GM19193 (cell line): ENCODE results near the gene ANGPTL3.

ENCODE experiments used
- POLR2A ChIP-seq: IDR thresholded peaks from 4 replicates; pipeline ENCODE4 v1.6.1; 2011; ENCODE audit not compliant: insufficient read depth, insufficient read length; ENCODE audit errors: extremely low read depth

Gene ANGPTL3, protein sequence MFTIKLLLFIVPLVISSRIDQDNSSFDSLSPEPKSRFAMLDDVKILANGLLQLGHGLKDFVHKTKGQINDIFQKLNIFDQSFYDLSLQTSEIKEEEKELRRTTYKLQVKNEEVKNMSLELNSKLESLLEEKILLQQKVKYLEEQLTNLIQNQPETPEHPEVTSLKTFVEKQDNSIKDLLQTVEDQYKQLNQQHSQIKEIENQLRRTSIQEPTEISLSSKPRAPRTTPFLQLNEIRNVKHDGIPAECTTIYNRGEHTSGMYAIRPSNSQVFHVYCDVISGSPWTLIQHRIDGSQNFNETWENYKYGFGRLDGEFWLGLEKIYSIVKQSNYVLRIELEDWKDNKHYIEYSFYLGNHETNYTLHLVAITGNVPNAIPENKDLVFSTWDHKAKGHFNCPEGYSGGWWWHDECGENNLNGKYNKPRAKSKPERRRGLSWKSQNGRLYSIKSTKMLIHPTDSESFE

DNA sequence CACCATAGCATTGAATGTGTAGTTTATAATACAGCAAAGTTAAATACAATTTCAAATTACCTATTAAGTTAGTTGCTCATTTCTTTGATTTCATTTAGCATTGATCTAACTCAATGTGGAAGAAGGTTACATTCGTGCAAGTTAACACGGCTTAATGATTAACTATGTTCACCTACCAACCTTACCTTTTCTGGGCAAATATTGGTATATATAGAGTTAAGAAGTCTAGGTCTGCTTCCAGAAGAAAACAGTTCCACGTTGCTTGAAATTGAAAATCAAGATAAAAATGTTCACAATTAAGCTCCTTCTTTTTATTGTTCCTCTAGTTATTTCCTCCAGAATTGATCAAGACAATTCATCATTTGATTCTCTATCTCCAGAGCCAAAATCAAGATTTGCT is at the start of gene ANGPTL3:
TSS of gene ANGPTL3 (plus strand) at position 240 of the 400 bp plus-strand sequence. CDS start at position 287, 47 bp downstream.
- TF ChIP-seq POLR2A, result no peak

DNA sequence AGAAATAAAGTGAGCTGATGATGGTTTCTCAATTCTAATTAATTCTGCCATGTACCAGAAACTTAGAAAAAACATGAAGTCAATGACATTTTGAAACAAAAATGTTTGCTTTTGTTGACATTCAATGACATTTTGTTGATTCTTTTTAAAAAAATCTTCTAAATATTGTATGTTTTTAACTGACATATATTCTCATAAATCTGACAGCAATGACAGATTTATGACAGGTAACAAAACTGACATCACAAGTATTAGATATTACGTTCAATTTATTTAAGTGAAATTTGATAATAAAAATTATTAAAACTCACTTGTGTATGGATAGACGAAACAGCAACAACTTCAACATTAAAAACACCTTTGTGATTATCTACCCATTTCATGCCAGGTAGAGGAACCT is 36.0 kb upstream of the ANGPTL3 start:
- no peak for TF ChIP-seq POLR2A

DNA sequence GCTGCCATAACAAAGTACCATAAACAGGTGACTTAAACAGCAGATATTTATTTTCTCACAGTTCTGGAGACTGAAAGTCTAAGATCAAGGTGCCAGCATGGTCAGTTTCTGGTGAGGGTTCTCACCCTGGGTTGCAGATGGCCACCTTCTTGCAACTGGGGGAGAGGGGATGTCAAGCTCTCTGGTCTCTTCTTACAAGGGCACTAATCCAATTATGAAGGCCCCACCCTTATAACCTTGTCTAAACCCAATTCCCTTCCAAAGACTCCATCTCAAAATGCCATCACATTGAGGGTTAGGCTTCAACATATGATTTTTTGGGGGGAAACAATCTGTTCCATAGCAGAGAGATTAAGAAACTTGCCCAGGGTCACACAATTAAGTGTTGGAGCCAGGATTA is 24.8 kb upstream of the ANGPTL3 start:
- TF ChIP-seq POLR2A, result no peak

DNA sequence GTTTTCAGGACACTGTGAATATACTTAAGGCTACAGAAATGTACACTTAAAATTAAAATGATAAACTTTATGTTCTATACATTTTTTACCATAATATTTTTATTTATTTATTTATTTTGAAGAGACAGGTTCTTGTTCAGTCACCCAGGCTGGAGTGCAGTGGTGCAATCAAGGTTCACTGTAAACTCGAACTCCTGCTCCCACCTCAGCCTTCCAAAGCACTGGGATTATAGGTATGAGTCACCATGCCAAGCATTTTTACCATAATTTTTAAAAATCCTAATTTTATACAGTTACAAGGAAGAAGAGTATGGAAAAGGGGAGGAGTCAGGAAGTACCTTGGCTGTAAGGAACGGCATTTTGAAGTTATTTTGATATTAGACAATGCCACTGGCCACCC is 23.6 kb upstream of the ANGPTL3 start:
- no peak for TF ChIP-seq POLR2A

DNA sequence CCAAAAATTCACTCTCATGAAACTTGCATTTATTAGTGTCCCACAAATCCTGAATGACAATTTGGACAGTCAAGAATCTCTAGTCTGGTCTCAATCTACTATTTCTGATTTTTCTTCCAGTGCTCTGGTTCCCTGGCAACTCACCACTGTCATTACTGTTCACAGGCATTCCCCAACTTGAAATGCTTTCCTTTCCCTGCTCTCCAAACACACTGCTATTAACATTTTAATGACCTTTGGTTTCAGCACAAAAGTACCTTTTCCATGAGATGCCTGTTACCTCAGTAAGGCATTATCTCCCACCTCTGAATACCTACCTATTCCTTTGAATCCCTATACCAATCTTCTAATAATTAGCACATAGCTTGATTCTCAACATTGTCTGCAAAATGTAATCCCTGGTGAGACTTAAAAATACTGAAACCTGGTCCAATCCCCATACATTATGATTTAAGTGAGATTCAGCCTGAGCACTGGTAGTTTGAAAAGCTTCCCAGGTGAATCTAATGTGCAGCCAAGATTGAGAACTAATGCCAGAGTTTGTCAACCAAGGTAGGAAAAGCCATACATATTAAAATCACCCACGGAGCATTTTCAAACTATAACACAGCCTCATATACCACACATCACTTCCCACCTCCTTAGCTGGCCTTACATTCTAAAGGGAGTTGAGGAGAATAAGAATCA is 11.7 kb upstream of the ANGPTL3 start:
- TF ChIP-seq POLR2A, result no peak

DNA sequence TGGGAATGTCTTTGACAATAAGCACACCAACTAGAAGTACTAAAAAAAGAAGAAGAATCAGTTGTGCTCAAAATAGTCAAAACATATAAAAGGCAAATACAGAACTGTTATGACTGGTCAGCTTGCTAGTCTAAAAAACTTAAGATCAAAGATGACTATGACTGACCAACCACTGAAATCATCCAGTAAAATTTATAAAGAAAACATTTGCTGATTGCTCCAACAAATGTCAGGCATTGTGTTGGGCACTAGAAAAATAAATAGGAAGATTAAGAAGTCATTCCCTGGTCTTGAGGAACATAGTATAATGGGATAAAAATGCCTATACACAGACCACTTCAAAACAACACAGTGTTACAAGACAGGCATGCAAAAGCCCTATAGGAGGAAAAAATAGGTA is 9.3 kb upstream of the ANGPTL3 start:
- TF ChIP-seq POLR2A, result no peak

DNA sequence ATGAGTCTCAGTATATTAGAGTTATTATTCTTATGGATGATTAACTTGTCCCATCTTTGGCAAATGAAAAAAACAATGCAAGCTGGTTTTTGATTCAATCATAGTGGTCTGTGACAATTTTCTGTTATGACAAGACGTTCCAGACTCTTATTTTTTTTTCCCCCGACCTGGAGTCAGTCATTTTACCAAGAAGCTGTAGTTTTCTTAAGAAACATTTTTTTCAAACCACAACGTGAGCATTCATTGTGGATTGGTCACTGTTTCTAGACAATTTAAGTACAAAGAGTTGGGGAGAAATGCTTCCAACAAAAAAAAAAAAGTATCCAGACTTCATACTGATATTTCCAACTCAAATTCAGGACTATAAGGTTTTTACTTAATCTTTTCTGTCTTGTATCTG is 8.0 kb upstream of the ANGPTL3 start:
- no peak for TF ChIP-seq POLR2A

DNA sequence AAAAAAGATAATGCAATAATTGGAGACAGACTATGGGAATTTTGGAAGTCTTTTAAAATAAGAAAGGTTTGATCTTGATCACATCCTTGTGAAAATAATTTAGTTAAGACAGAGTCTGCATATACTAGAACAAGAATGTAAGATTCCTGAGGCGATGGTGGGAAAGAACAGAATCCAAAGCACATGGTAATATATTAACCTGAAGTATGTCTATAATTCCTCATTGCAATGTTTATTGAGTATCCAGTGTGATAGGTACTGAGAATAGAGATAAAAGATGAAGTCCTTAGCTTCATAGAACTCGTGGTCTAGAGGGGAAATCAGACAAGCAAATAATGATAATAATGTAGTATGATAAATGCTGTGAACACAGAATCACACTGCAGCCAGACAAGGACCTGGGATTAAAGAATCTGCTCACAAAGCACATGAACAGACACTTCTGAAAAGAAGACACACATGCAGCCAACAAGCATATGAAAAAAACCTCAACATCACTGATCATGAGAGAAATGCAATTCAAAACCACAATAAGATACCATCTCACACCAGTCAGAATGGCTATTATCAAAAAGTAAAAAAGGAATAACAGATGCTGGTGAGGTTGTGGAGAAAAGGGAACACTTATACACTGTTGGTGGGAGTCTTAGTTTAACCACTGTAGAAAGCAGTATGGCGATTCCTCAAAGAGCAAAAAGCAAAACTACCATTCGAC is 6.9 kb upstream of the ANGPTL3 start:
- TF ChIP-seq POLR2A, result no peak

DNA sequence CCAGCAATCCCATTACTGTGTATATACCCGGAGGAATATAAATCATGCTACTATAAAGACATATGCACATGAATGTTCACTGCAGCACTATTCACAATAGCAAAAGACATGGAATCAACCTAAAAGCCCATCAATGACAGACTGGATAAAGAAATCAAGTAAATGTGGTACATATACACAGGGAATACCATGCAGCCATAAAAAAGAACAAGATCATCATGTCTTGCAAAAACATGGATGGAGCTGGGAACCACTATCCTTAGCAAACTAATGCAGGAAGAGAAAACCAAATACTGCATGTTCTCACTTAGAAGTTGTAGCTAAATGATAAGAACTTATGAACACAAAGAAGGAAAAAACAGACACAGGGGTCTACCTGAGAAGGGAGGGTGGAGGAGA is 6.4 kb upstream of the ANGPTL3 start:
- no peak for TF ChIP-seq POLR2A

DNA sequence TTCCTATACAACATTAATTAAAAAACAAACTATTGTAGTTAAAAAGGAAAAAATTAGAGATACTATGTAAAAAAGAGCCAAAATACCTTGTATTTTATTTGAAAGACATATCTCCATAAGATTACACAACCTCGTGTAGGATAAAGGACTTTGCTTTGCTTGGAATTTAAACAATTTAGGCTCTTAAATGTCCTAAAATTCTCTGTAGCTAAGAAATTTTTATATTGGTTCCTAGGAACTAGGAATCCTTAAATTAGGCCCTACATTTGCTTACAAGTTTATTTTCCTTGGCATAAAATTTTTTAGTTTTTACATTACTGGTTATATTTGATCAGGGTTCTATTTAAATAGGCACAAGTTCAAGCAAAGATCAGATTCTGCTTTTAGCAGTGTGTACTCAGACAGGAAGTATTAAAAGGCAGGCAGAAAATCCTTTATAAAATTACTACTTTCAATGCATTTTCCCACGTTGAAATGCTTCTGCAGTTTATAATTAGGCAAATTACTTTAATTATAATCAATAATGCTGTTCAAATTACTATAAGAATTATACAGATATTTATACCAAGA is 3.4 kb upstream of the ANGPTL3 start:
- no peak for TF ChIP-seq POLR2A

DNA sequence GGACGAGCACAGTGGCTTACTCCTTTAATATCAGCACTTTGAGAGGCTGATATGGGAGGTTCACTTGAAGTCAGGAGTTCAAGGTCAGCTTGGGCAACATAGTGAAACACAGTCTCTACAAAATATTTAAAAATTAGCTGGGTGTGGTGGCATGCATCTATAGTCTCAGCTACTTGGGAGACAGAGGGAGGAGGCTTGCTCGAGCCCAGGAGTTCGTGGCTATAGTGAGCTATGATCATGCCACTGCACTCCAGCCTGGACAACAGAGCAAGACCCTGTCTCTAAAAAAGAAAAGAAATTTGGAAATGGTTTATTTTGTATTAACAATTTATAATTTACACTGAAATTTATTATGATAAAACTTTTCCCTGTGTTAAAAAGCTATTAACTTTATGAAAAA is 1.7 kb upstream of the ANGPTL3 start:
- TF ChIP-seq POLR2A, result no peak

DNA sequence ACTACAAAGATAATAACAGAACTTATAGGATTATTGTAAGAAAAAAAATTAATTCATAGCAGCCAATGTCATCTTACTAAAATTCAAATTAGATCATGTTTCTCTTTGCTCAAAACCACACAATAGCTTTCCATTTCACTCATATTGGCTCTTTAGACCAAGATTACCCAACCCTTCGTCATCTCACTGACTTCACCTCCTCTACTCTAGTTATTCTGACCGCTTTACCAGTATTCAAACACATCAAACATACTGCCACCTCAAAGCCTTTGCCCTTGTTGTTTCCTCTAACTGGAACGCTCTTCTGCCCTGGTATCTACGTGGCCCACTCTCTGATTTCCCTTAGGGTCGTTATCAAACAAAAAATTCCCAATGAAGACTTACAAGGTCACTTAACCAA is 1.7 kb downstream of the ANGPTL3 start:
- TF ChIP-seq POLR2A, result no peak

DNA sequence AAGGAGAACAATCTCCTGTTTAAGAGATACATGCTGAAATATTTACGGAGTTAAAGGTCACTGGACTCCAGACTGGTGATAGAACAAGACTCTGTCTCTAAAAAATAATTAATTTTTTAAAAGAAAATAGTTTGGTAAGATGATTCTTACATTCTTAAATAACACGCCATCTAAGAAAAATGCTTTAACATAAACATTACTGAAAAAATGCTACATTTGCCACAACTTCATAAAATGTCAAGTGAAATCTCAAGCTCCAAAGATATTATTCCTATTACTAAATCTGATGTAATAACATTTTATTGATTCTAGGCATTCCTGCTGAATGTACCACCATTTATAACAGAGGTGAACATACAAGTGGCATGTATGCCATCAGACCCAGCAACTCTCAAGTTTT is 4.1 kb downstream of the ANGPTL3 start:
- no peak for TF ChIP-seq POLR2A

DNA sequence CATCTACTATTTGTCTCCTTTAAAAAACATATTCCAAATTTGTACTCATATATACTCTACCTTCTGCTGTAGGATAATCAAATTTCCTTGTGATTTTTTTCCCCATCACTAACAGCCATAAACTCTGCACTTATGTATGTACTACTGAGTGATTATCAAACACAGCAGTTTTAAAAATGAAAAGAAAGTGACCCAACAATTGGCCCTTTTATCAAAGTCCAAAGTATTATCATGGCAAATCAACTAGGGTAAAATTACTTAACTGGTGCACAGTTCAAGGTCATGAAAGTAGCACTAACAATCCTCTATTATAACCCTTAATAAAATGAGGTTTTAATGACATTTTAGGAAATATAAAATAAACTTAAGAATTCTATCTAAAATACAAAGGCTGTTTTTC is 11.6 kb downstream of the ANGPTL3 start:
- TF ChIP-seq POLR2A, result no peak

DNA sequence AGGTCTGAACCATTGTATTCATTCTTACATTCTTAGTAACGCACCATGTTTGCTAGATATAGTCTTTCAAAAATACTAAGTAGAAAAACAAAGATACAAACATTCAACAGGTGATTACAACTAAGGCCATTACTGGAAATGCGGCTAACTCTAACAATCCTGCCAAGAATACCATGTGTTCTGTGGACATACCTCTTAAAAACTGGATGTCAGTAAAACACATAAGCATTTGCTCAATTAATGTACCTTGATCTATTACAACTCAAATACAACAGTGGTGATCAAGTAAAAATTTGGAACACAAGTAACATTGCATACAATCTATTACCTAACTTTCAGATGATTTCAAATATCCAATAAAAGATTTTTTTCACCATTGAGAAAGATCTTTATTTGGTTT is 15.4 kb downstream of the ANGPTL3 start:
- TF ChIP-seq POLR2A, result no peak
